Renal cortex interstitium (tissue), 11 donors: ENCODE data around the gene FSCN2. TPM values are rescaled to one million over a fixed set of nuclear protein-coding genes. Genes with fewer than 3 reads are reported as not detected.
A peak's percentile ranks its signal among the peaks of the same experiment; 100 is the strongest.

Source experiments
- DNase-seq, 11 donors: peaks; one replicate each; pipeline ENCODE4 v3.0.0-alpha.2; 2013; ENCODE audit warnings: low read depth in 9 of 11, low spot score in 4 of 11; ENCODE audit errors: extremely low read depth in 1 of 11
- polyA plus RNA-seq, 3 donors: library from polyadenylated mRNA; unstranded; fragments of 120-200 nt; gene quantifications; one replicate each; pipeline ENCODE4 v1.2.1, GENCODE V29; 2013; ENCODE audit not compliant: insufficient read length in 3 of 3

FSCN2 gene
- polyA plus RNA-seq, 3 donors = 1.2 to 2.4 (median 1.6) TPM

GRCh38 chr17:81565231-81565630 is 37.1 kb downstream of the FSCN2 start:
- no peak for DNase-seq

- peak in 5 of 11 donors; percentile 55 to 69 (median 59) for DNase-seq
These were observed 38.4 kb downstream of the FSCN2 start for GRCh38 chr17:81566461-81567126.

- DNase-seq = no peak
These were observed 39.0 kb downstream of the FSCN2 start for GRCh38 chr17:81567191-81567590.

GRCh38 chr17:81568416-81568815 is 40.2 kb downstream of the FSCN2 start:
- DNase-seq = no peak

- DNase-seq = no peak
These were observed 41.9 kb downstream of the FSCN2 start for GRCh38 chr17:81569986-81570514.

- no peak for DNase-seq
These were observed 42.8 kb downstream of the FSCN2 start for GRCh38 chr17:81570964-81571363.

GRCh38 chr17:81572563-81573168 is 44.5 kb downstream of the FSCN2 start:
- DNase-seq = no peak

- no peak for DNase-seq
These were observed 45.8 kb downstream of the FSCN2 start for GRCh38 chr17:81573794-81574642.

- DNase-seq = no peak
These were observed 46.4 kb downstream of the FSCN2 start for GRCh38 chr17:81574643-81574956.

- DNase-seq = no peak
These were observed 47.7 kb downstream of the FSCN2 start for GRCh38 chr17:81575836-81576235.

GRCh38 chr17:81576621-81577277 is 48.6 kb downstream of the FSCN2 start:
- no peak for DNase-seq

- no peak for DNase-seq
These were observed 49.3 kb downstream of the FSCN2 start for GRCh38 chr17:81577278-81578000.

GRCh38 chr17:81578038-81578441 is 49.9 kb downstream of the FSCN2 start:
- DNase-seq = no peak

- no peak for DNase-seq
These were observed 50.5 kb downstream of the FSCN2 start for GRCh38 chr17:81578561-81579225.

GRCh38 chr17:81579298-81579697 is 51.1 kb downstream of the FSCN2 start:
- no peak for DNase-seq

- DNase-seq = no peak
These were observed 51.7 kb downstream of the FSCN2 start for GRCh38 chr17:81579821-81580321.

- DNase-seq = no peak
These were observed 52.3 kb downstream of the FSCN2 start for GRCh38 chr17:81580481-81580880.

- no peak for DNase-seq
These were observed 53.6 kb downstream of the FSCN2 start for GRCh38 chr17:81581758-81582157.
